GM12874 (cell line): ENCODE results near the gene SLF2.

Experiments
- CTCF ChIP-seq: IDR thresholded peaks from 2 replicates; pipeline ENCODE4 v1.5.1; 2011; ENCODE audit warnings: low read depth, mild to moderate bottlenecking, control low read depth, low read length, moderate library complexity; ENCODE audit not compliant: insufficient read depth

SLF2 gene

DNA sequence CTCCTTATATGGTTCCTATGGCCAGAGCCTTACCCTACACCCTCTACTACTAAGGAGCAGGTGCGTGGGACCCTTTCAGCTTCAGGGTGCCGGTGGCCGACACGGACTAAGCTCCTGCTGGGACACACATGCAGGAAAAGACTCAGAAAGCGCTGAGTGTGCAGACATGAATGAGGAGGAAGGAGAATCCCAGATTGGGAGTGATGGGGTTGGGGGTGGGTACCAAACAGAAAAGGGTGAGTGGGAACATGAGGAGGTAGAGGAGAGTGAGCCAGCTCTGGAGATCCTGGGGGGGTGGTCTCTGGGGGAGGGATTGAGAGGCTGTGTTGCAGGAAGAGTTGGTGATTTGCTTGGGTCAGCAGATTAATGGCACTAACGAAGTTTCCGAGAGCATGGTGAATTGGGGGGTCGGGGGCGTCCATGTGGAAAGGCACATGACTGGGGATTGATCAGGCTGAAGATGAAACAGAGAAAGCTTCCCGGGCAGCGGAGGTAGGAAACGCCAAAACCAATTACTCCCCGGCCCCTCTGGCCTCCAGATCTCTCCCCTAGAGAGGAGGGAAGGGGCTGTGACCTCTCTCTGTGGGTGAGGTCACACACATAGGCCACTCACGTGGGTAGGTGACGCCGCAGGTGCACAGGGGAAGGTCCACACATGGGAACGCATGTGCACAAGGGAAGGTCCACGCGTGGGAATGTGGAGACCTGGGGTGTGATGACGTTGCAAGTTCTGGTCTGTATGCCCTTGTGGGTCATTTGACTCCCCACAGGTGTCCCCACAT, 37.9 kb upstream of the SLF2 start:
- no peak for TF ChIP-seq CTCF

GRCh38 chr10:100875484-100876166, 37.1 kb upstream of the SLF2 start:
- no peak for TF ChIP-seq CTCF

DNA sequence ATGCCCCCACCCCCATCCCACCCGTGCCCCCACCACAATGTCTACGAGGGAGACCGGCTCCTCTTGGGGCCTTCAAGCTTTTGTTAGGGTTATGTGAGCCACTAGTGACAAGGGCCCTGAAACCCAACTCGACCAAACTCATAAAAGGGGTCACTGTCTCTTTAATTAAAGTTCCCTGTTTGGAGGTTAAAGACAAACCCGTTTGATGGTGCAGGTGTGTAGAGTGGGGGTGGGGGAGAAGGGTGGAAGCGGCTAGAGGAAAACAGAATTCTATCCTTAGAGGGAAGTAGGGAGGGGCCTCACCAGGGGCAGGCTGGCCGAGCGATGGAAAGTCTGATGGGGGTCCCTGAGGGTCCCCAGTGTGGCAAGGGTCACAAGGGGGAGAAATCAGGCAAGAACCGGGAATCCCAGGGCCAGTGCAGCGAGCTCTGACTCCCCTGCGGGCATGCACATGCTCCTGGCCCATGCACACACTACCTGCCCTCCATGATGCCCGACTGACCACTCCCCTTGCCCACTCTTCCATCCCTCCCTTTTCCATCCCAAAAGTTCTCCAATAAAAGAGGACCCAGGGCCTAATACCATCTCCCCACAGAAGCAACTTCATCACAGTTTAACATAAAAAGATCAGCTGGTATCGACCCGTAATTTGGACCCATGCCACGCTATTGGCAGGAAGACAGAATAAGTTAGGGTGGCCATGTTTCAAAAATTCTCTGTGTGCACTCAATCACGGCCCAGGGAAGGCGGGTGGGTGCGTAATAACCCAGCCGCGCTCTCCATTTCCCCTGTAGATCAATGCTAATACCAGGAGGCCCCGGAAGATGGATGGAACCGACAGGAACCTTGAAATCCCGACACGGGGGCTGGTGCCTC, 35.9 kb upstream of the SLF2 start:
- TF ChIP-seq CTCF: no peak

DNA sequence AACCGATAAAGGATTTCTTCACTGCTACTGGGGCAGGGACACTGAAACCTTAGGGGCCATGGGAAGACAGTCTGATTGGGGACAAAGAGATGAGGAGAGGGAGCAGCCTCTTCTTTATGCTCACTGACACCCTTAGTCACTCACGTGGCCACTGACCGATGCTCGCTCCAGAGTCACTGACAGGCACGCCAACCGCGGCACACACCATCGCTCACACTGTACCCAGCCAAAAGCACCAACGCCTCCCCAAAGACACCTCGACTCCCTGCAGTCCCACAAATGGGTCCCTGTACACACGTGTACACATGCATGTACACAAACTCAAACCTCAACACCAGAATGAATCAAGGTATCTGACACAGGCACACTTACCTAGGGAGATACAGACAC, 35.3 kb upstream of the SLF2 start:
- TF ChIP-seq CTCF: no peak

DNA sequence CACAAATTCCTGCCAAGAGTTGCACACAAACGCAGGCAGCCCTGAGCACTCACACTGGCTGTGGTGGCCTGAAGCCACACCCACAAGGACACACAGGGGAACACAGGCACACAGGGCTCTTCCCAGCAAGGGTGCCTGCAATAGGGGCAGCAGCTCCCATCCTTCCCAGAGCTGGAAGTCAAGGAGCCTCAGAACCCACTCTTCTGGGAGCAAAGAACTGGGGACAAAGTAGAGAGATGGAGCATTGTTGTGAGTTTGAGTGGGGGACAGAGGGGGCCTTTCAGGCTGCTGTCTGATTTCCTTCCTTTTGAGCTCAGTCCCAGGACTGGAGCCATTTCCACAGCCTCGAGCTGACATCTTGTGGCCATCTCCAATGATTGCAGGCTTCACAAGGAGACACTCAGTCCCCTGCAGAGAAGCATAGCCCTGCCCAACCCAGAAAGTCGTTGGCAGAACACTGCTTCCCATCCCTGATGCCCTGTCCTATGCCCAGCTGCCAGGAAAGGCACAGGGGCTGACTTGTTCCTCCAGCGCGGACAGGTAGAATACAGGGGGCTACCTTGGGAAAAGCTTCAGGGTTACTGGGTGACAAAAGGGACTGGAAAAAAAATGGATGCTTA, 34.4 kb upstream of the SLF2 start:
- TF ChIP-seq CTCF: peak; percentile 62

DNA sequence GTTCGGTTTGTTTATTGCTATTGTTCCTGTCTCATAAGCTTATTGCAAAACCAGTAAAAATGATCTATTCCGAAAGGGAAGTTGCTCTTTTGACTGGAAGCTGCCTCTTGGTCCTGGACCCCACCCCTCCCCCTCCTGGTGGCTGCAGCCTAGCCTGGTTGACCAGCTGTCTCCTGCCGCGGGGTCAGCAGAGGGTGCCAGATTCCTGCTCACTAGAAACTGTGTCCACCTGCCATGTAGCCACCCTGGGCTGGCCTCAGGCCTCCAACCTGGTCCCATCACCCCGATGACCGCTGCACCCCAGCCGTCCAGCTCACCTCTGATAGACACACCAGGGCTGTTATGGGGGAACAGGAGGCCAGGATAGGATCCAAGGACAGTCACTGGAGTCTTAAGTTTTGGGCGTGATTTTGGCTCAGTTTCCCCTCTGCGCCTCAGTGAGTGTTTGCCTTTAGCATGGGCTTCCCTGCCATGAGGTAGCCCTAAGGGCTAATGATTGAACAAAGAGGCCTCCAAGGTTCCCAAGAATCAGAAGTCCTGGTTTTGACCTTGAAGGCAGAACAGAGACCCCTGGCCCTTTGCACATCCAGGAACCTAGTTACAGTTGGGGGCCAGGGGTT, 32.9 kb upstream of the SLF2 start:
- TF ChIP-seq CTCF: no peak
